ENCODE data around the gene TMEM263.

DNA sequence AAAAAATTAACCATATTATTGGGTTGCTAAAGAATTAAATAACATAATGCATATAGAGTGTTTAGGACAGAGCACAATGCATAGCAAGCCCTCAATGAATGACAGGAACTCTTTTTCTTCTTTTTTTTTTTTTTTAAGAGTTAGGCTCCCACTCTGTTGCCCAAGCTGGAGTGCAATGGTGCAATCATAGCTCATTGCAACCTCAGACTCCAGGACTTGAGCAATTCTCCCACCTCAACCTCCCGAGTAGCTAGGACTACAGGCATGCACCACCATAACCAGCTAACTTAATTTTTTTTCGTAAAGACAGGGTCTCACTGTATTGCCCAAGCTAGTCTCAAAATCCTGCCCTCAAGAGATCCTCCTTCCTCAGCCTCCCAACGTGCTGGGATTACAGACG, 51.7 kb downstream of the TMEM263 start:
- TF ChIP-seq, protein P1, sequence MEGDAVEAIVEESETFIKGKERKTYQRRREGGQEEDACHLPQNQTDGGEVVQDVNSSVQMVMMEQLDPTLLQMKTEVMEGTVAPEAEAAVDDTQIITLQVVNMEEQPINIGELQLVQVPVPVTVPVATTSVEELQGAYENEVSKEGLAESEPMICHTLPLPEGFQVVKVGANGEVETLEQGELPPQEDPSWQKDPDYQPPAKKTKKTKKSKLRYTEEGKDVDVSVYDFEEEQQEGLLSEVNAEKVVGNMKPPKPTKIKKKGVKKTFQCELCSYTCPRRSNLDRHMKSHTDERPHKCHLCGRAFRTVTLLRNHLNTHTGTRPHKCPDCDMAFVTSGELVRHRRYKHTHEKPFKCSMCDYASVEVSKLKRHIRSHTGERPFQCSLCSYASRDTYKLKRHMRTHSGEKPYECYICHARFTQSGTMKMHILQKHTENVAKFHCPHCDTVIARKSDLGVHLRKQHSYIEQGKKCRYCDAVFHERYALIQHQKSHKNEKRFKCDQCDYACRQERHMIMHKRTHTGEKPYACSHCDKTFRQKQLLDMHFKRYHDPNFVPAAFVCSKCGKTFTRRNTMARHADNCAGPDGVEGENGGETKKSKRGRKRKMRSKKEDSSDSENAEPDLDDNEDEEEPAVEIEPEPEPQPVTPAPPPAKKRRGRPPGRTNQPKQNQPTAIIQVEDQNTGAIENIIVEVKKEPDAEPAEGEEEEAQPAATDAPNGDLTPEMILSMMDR (IDR thresholded peaks at IDR 0.05; ENCODE audit: low read depth, low read length) = no peak
- no peak for TF ChIP-seq EZH2phosphoT487 (IDR thresholded peaks at IDR 0.05; ENCODE audit: low read depth)
